ENCODE measurements around the gene GABARAP.
A peak's percentile ranks its signal among the peaks of the same experiment; 100 is the strongest.
"Not testable (repeated sequence)": the region's sequence is repeated elsewhere in the genome, so short reads cannot be mapped to it uniquely, and the experiment has no call there.

GABARAP gene

GRCh38 chr17:7260651-7261378, 18.6 kb upstream of the GABARAP start:
- DNase-seq (ENCODE audit: low read depth), result no peak

- no peak for DNase-seq (ENCODE audit: low read depth)
Measured at GRCh38 chr17:7260151-7260550, 17.9 kb upstream of the GABARAP start.

GRCh38 chr17:7259555-7259889, 17.3 kb upstream of the GABARAP start:
- DNase-seq (ENCODE audit: low read depth), result no peak

GRCh38 chr17:7258731-7259554, 16.7 kb upstream of the GABARAP start:
- DNase-seq (ENCODE audit: low read depth), result no peak

GRCh38 chr17:7256766-7257456, 14.7 kb upstream of the GABARAP start:
- no peak for DNase-seq (ENCODE audit: low read depth)

GRCh38 chr17:7254511-7254910, 12.3 kb upstream of the GABARAP start:
- no peak for DNase-seq (ENCODE audit: low read depth)

- no peak for DNase-seq (ENCODE audit: low read depth)
Measured at GRCh38 chr17:7253082-7253481, 10.8 kb upstream of the GABARAP start.

GRCh38 chr17:7252176-7253043, 10.2 kb upstream of the GABARAP start, which contains the start of gene ELP5:
ELP5 (plus strand) TSS chr17:7252215; CDS start chr17:7252551, 336 bp downstream.
- DNase-seq (ENCODE audit: low read depth), result no peak

- peak; percentile 98 for DNase-seq (ENCODE audit: low read depth)
Measured at GRCh38 chr17:7251661-7252175, 9.5 kb upstream of the GABARAP start, which contains the start of gene CTDNEP1. CTDNEP1 (minus strand) TSS chr17:7251734; CDS start chr17:7251296, 438 bp downstream.

- DNase-seq (ENCODE audit: low read depth), result no peak
Measured at GRCh38 chr17:7250695-7251627, 8.7 kb upstream of the GABARAP start.

- no peak for DNase-seq (ENCODE audit: low read depth)
Measured at GRCh38 chr17:7249830-7250229, 7.6 kb upstream of the GABARAP start.

- DNase-seq (ENCODE audit: low read depth), result no peak
Measured at GRCh38 chr17:7249214-7249613, 7.0 kb upstream of the GABARAP start.

- DNase-seq (ENCODE audit: low read depth), result no peak
Measured at GRCh38 chr17:7248796-7249195, 6.5 kb upstream of the GABARAP start.

GRCh38 chr17:7246779-7247178, 4.5 kb upstream of the GABARAP start:
- no peak for DNase-seq (ENCODE audit: low read depth)

- DNase-seq (ENCODE audit: low read depth), result not testable (repeated sequence)
Measured at GRCh38 chr17:7243838-7244237, 1.6 kb upstream of the GABARAP start.

GRCh38 chr17:7243453-7243729, 1.1 kb upstream of the GABARAP start:
- no peak for DNase-seq (ENCODE audit: low read depth)

GRCh38 chr17:7242717-7243452, 636 bp upstream of the GABARAP start:
- peak; percentile 79 for DNase-seq (ENCODE audit: low read depth)

- no peak for DNase-seq (ENCODE audit: low read depth)
Measured at GRCh38 chr17:7241090-7241733, 1.0 kb downstream of the GABARAP start.

- no peak for DNase-seq (ENCODE audit: low read depth)
Measured at GRCh38 chr17:7240375-7240774, 1.9 kb downstream of the GABARAP start.
